OCI-LY7 (cell line): ENCODE measurements around the gene RBM17.

Source experiments
- CTCF ChIP-seq: fragments of 200-600 bp; sonication (generic); conservative IDR thresholded peaks from 2 replicates; pipeline ENCODE4 v1.5.1; 2014; ENCODE audit warnings: mild to moderate bottlenecking, antibody characterized with exemption, low read length, moderate library complexity, mixed read lengths
- EZH2phosphoT487 ChIP-seq: fragments of 200-600 bp; sonication (generic); IDR thresholded peaks from 2 replicates; pipeline ENCODE4 v1.6.1; 2018; ENCODE audit warnings: low read depth, borderline replicate concordance, mild to moderate bottlenecking, mixed run types, antibody characterized with exemption, low read length, moderate library complexity, mixed read lengths

- TF ChIP-seq CTCF (no peak), EZH2phosphoT487 (no peak)
Measured at GRCh38 chr10:6140965-6141295, 52.1 kb downstream of the RBM17 start.
